GM18858 (cell line): Measurements from ENCODE around the gene SNAPC3.
A peak's percentile ranks its signal among the peaks of the same experiment; 100 is the strongest.
"Not testable (repeated sequence)": the region's sequence is repeated elsewhere in the genome, so short reads cannot be mapped to it uniquely, and the experiment has no call there.

Source experiments
- ATAC-seq: cut with Tn5 transposase; IDR thresholded peaks from one replicate; pipeline ENCODE4 v1.9.1; 2021; ENCODE audit not compliant: unreplicated experiment

Gene SNAPC3

DNA sequence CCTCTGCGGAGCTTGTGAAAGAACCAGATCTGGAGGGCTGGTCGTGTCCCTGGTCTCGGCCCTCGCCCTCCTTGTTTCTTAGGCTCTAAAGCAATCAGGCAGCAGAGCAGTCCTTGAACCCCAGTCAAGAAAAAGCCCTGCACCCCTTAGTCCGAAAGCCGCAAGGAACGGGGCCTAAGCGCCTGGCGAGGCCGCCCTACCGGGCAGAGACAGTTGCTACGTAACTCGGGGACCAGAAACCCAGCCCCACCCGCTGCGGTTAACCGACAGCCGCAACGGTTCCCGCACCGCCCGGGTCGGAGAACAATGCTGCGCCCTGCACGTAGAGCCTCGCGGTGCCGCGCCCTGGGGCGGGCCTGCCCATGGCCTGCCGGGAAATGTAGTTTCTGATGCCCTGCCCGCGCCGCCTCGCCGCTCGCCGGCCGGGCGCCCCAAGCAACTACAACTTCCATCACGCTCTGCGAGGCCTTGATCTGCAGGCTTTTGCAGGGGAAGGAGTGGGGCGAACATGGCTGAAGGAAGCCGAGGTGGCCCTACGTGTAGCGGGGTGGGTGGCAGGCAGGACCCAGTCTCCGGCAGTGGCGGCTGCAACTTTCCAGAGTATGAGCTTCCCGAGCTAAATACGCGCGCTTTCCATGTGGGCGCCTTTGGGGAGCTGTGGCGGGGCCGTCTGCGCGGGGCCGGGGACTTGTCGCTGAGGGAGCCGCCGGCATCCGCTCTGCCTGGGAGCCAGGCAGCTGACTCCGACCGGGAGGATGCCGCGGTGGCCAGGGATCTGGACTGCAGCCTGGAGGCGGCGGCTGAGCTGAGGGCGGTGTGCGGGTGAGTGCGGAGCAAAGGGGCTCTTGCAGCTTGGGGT is at the start of gene SNAPC3:
Gene SNAPC3 (plus strand): TSS at position 505 of the 859 bp plus-strand sequence. CDS start 4 bp downstream, at position 509.
- ATAC-seq, result peak; percentile 93

DNA sequence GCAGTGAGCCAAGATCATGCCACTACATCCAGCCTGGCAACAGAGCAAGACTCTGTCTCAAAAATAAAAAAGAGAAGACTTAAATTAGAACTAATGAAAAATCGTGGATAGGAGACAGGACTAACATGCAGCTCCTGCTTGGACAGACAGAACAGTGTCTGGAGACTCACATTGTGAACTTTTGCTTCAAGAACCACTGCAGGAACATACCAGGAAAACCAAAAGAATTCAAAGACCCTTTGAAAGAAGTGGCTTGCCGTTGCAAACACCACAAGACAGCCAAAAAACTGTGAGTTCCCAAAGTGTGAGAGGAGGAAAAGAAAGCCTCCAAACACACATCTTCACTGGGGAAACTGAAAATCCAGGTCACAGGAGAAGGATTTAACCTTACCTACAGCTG is 48.8 kb upstream of the SNAPC3 start:
- no peak for ATAC-seq

GRCh38 chr9:15374310-15374709 is 48.4 kb upstream of the SNAPC3 start:
- no peak for ATAC-seq

GRCh38 chr9:15374825-15375224 is 47.9 kb upstream of the SNAPC3 start:
- no peak for ATAC-seq

GRCh38 chr9:15377625-15378540 is 44.8 kb upstream of the SNAPC3 start:
- ATAC-seq, result no peak

GRCh38 chr9:15379317-15379716 is 43.4 kb upstream of the SNAPC3 start:
- not testable (repeated sequence) for ATAC-seq

GRCh38 chr9:15379888-15380287 is 42.8 kb upstream of the SNAPC3 start:
- ATAC-seq, result not testable (repeated sequence)

GRCh38 chr9:15381491-15381890 is 41.2 kb upstream of the SNAPC3 start:
- no peak for ATAC-seq

DNA sequence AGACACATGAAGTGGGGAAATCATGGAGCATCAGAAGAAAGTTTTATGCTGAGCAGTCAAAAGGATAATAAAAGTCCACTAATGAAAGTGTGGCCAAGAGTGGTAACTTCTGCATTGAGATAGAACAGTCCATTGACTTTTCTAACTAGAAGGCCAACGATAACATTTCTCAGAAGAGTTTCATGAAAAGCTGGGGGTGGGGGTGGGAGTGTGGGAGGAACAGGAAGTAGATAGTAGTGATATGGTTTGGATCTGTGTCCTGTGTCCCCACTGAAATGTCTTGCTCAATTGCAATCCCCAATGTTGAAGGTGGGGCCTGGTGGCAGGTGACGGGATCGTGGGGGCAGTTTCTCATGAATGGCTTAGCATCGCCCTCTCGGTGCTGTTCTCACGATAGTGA is 36.2 kb upstream of the SNAPC3 start:
- ATAC-seq, result no peak

DNA sequence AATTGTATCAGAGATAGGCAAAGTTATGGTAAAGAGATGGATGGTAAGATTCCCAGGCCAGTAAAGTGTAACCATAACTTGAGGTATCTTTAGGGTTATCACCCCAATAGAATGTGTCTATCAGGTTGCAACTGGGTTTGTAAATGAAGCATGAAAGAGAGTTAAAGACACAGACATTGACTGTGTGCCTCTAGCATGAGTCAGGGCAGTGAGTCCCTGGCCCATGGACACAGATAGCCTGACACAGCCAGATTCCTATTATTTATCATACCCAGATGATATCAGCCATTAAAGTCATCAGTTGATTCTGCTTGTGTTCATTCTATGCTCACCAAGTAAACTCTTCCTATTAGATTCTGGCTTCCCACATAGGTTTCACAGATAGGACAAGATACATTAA is 33.5 kb upstream of the SNAPC3 start:
- ATAC-seq, result no peak

DNA sequence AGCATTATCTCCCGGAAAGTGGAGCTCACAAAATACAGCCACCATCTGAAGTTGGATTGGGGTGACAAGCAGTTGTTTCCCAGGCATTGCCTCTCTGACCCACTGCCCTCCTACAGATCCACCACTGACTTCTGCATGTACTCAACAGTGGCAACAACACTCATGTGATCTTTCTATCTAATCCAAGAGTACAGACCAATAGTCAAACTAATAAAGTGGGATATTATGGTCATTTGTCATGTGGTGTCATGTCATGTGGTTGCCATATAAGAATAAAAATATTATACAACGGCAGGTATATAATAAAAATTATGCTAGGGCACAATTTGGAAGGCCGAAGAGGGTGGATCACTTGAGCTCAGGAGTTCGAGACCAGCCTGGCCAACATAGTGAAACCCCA is 33.0 kb upstream of the SNAPC3 start:
- ATAC-seq, result no peak

GRCh38 chr9:15390201-15390600 is 32.5 kb upstream of the SNAPC3 start:
- ATAC-seq, result no peak

DNA sequence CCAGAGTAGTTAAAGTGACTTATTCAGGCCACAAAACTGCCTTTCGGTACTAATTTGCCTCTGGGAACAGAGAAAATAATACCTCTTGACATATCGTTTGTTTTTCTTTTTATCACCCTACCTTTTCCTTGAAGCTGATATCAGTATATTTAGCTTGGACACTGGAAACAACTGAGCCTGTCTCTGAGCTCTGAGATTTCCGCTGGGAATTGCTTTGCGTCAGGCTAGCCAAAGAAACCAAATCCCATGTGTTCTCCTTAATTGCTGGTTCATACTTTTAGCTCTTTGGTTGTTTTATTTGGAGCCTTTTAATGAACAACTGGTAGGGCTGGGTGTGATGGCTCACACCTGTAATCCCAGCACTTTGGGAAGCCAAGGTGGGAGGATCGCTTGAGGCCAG is 30.3 kb upstream of the SNAPC3 start:
- no peak for ATAC-seq

- ATAC-seq, result no peak
Measured at GRCh38 chr9:15400281-15400941, 22.3 kb upstream of the SNAPC3 start.

DNA sequence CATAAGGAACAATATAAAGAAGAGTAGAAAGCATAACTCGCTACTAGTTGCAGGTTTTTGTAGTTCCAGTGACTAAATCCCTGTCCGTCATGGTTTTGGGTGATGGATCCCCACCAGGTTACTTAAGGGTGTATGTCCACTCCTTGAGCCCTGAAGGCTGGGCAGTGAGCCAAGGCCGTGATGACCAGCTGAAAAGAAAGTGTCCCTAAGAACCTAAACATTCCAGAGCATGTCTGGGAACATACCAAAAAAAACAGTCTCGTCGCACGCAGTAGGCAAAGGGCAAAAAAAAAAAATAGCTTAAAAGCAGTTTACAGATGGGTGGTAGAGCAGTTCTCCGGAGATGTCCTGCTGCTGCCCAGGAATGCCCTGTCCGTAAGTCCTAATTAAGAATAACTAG is 21.4 kb upstream of the SNAPC3 start:
- no peak for ATAC-seq

- no peak for ATAC-seq
Measured at GRCh38 chr9:15403155-15403554, 19.5 kb upstream of the SNAPC3 start.

DNA sequence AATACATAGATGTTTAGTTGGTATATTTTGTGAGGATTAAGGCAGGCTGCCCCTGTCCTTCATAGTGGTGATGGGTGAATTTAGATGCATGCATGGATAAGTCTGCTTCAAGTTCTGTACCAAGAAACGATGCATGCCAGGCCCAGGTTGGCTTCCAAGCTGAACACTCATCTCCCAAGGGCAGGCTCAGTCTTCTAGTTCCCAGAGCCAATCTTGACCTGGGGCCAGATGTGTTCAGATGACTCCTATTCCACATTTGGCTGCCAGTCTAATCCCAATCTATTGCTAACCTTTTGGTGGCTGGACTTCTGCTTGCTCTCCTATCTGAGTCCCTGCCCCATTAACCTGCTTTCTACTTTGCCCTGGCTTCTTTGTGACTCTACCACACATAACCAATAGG is 18.5 kb upstream of the SNAPC3 start:
- no peak for ATAC-seq

- ATAC-seq, result peak; percentile 52
Measured at GRCh38 chr9:15416880-15417279, 5.8 kb upstream of the SNAPC3 start.

- no peak for ATAC-seq
Measured at GRCh38 chr9:15417626-15418025, 5.0 kb upstream of the SNAPC3 start.

DNA sequence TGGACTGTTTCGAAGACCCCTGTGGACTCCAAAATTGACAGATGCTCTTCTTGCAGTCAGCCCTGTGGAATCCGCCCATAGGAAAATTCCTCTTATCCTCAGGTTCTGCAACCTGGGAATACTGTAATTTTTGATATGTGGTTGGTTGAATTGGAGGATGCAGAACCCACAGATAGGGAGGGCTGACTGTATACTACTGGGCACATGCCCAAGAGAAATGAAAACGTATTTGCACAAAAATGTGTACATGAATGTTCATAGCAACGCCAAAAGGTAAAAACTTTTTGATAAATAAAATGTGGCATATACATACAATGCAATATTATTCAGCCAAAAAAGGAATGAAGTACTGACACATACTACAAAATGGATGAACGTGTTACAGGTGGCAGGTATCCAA is 1.9 kb upstream of the SNAPC3 start:
- no peak for ATAC-seq

- ATAC-seq, result no peak
Measured at GRCh38 chr9:15421532-15421931, 1.1 kb upstream of the SNAPC3 start.
